ENCODE results near the gene MTFR1L.

- no peak for TF ChIP-seq CTCF (IDR thresholded peaks at IDR 0.05)
- TF ChIP-seq EP300 (IDR thresholded peaks at IDR 0.05), result no peak
- no peak for TF ChIP-seq POLR2AphosphoS5 (IDR thresholded peaks at IDR 0.05)
- no peak for TF ChIP-seq POLR2A (IDR thresholded peaks at IDR 0.05)
Observed at GRCh38 chr1:25772692-25773245, 47.0 kb upstream of the MTFR1L start.
